Brain microvascular endothelial cell (primary cell): ENCODE measurements around the gene ERC1.

Experiments used
- DNase-seq: peaks from one replicate; pipeline ENCODE4 v3.0.0-alpha.2; 2020
- H3K27ac ChIP-seq: fragments of 250-450 bp; sonication (Bioruptor Pico); 2 replicates; pipeline ENCODE4 v1.5.1; 2020; ENCODE audit warnings: mild to moderate bottlenecking, moderate library complexity
- H3K27me3 ChIP-seq: fragments of 250-450 bp; sonication (Bioruptor Pico); replicated peaks from 2 replicates; pipeline ENCODE4 v1.5.1; 2020; ENCODE audit warnings: mild to moderate bottlenecking
- H3K36me3 ChIP-seq: fragments of 250-450 bp; sonication (Bioruptor Pico); replicated peaks from 2 replicates; pipeline ENCODE4 v1.5.1; 2020; ENCODE audit warnings: mild to moderate bottlenecking
- H3K4me3 ChIP-seq: 2 replicates; pipeline ENCODE4 v1.5.1; 2011; ENCODE audit warnings: low read depth, mild to moderate bottlenecking, control low read depth, low read length, moderate library complexity
- CTCF ChIP-seq: IDR thresholded peaks from 2 replicates; pipeline ENCODE4 v1.5.1; 2011; ENCODE audit warnings: low read depth, mild to moderate bottlenecking, moderate library complexity, low read length, control low read depth, inconsistent platforms; ENCODE audit errors: missing control alignments
- in situ Hi-C: cut with HindIII; loops from 2 replicates; pipeline ENCODE4 v1.10.0; 2017; ENCODE audit warnings: low sequenced_read_pairs, low pct_ligation_motif_present

ERC1 gene

GRCh38 chr12:1320021-1320420 lies 329.0 kb downstream of the ERC1 start:
- no peaks in the 10 kb centered on the region for H3K36me3 ChIP-seq
- no peak overlapping the region for H3K27ac ChIP-seq
- no peaks in the 10 kb centered on the region for H3K27me3 ChIP-seq
- DNase-seq = no peak
- in situ Hi-C loops = no loop called here
- TF ChIP-seq CTCF = no peak
- H3K4me3 ChIP-seq = no peak overlapping the region

- DNase-seq = no peak
- Histone ChIP-seq H3K27ac (no peak overlapping the region), H3K27me3 (no peaks in the 10 kb centered on the region), H3K4me3 (no peak overlapping the region), H3K36me3 (no peaks in the 10 kb centered on the region)
- in situ Hi-C loops = no loop called here
- no peak for TF ChIP-seq CTCF
Observed at GRCh38 chr12:1322821-1323220, 331.8 kb downstream of the ERC1 start.

- Histone ChIP-seq H3K4me3 (no peak overlapping the region), H3K36me3 (no peaks in the 10 kb centered on the region), H3K27ac (no peak overlapping the region), H3K27me3 (no peaks in the 10 kb centered on the region)
- TF ChIP-seq CTCF = no peak
- in situ Hi-C loops = no loop called here
- DNase-seq = no peak
Observed at GRCh38 chr12:1324099-1324498, 333.1 kb downstream of the ERC1 start.

- in situ Hi-C loops = no loop called here
- Histone ChIP-seq H3K27me3 (no peaks in the 10 kb centered on the region), H3K27ac (no peak overlapping the region), H3K36me3 (no peaks in the 10 kb centered on the region), H3K4me3 (no peak overlapping the region)
- TF ChIP-seq CTCF = no peak
- no peak for DNase-seq
Observed at GRCh38 chr12:1324910-1325309, 333.9 kb downstream of the ERC1 start.

GRCh38 chr12:1325666-1326065 lies 334.6 kb downstream of the ERC1 start:
- no peak for TF ChIP-seq CTCF
- no peak for DNase-seq
- Histone ChIP-seq H3K27me3 (no peaks in the 10 kb centered on the region), H3K27ac (no peak overlapping the region), H3K4me3 (no peak overlapping the region), H3K36me3 (no peaks in the 10 kb centered on the region)
- in situ Hi-C loops = no loop called here

GRCh38 chr12:1326258-1326657 lies 335.2 kb downstream of the ERC1 start:
- H3K36me3 ChIP-seq = no peaks in the 10 kb centered on the region
- no peak for TF ChIP-seq CTCF
- in situ Hi-C loops = no loop called here

More at GRCh38 chr12:1326258-1326657, 335.2 kb downstream of the ERC1 start:
- H3K27ac ChIP-seq = no peak overlapping the region
- no peak overlapping the region for H3K4me3 ChIP-seq
- no peaks in the 10 kb centered on the region for H3K27me3 ChIP-seq
- no peak for DNase-seq
